HCT116 (cell line): ENCODE data around the gene RANBP17. TPM values are rescaled to one million over a fixed set of nuclear protein-coding genes. Genes with fewer than 3 reads are reported as not detected.

Source experiments
- ATAC-seq: fragments of 200-7000 bp; cut with Tn5 transposase; 2 replicates; pipeline ENCODE4 v1.9.1; 2020; ENCODE audit warnings: mild to moderate bottlenecking, moderate library complexity
- BruUV-seq: library from RNA; stranded (reverse); fragments of 400-500 nt; replicated peaks from 2 replicates; lab custom pipeline; 2021; lab: Mats Ljungman, UMichigan
- CTCF ChIA-PET: fragments of 300-600 bp; sonication (Branson Sonifier 250); formaldehyde crosslinking; loops from one replicate; lab custom pipeline; 2021; ENCODE audit warnings: antibody characterized with exemption; lab: Charles Lee
- POLR2A ChIA-PET: fragments of 300-600, 350-600 bp; sonication (Branson Sonifier 250); formaldehyde crosslinking; loops from one replicate; lab custom pipeline; 2021; ENCODE audit warnings: antibody characterized with exemption; lab: Charles Lee
- RAD21 ChIA-PET, 2 experiments: fragments of 300-600 bp; sonication (Branson Sonifier 250); formaldehyde crosslinking; loops; one replicate each; lab custom pipeline; 2023; ENCODE audit warnings: low total read pairs in 2 of 2; ENCODE audit not compliant: uncharacterized antibody in 2 of 2, unreplicated experiment in 2 of 2, low non-redundant PET in 1 of 2; lab: Charles Lee
- DNase-seq: peaks from one replicate; pipeline ENCODE4 v3.0.0-alpha.2; 2010; ENCODE audit warnings: low read depth, low spot score
- H2AFZ ChIP-seq: fragments of 200-600 bp; shearing (Covaris generic), sonication (generic); 2 replicates; pipeline ENCODE4 v1.6.1; 2017; ENCODE audit warnings: low read depth, mixed run types, mixed read lengths, antibody characterized with exemption, low read length; ENCODE audit not compliant: poor library complexity, severe bottlenecking
- H3K27ac ChIP-seq: 2 replicates; pipeline ENCODE4 v1.5.1; 2012; ENCODE audit warnings: low read depth, low read length
- H3K27me3 ChIP-seq: fragments of 200-600 bp; sonication (generic); 2 replicates; pipeline ENCODE4 v1.6.1; 2016; ENCODE audit warnings: mixed run types, low read length, mixed read lengths; ENCODE audit not compliant: insufficient read depth
- H3K36me3 ChIP-seq, 2 experiments: fragments of 200-500 bp in 1 of 2; fragments of 200-600 bp in 1 of 2; sonication (Bioruptor generic) in 1 of 2; sonication (generic) in 1 of 2; 2 replicates each; pipeline versions ENCODE4 v1.5.1 to v1.6.1; 2014 to 2016; ENCODE audit warnings: low read length in 2 of 2, inconsistent platforms in 1 of 2, mixed read lengths in 1 of 2, mixed run types in 1 of 2; ENCODE audit not compliant: insufficient read depth in 2 of 2, control insufficient read depth in 1 of 2
- H3K4me1 ChIP-seq, 2 experiments: fragments of 200-600 bp in 1 of 2; sonication (generic) in 1 of 2; 2 replicates each; pipeline versions ENCODE4 v1.5.1 to v1.6.1; 2012 to 2017; ENCODE audit warnings: low read length in 2 of 2, inconsistent platforms in 1 of 2, mild to moderate bottlenecking in 1 of 2, mixed read lengths in 1 of 2, mixed run types in 1 of 2, moderate library complexity in 1 of 2; ENCODE audit not compliant: insufficient read depth in 2 of 2, control insufficient read depth in 1 of 2
- H3K4me2 ChIP-seq: fragments of 200-600 bp; sonication (generic); 2 replicates; pipeline ENCODE4 v1.6.1; 2017; ENCODE audit warnings: mixed run types, low read length, mixed read lengths
- H3K4me3 ChIP-seq, 2 experiments: fragments of 200-600 bp in 1 of 2; sonication (generic) in 1 of 2; replicated peaks in 1 of 2; 2 replicates each; pipeline ENCODE4 v1.5.1; 2011 to 2016; ENCODE audit warnings: low read length in 2 of 2, control low read depth in 1 of 2, low read depth in 1 of 2, mild to moderate bottlenecking in 1 of 2, mixed read lengths in 1 of 2, mixed run types in 1 of 2
- H3K79me2 ChIP-seq: fragments of 200-600 bp; sonication (generic); 2 replicates; pipeline ENCODE4 v1.6.1; 2017; ENCODE audit warnings: mild to moderate bottlenecking, mixed run types, low read length, moderate library complexity, mixed read lengths; ENCODE audit not compliant: insufficient read depth
- H3K9ac ChIP-seq: fragments of 200-600 bp; sonication (generic); 2 replicates; pipeline ENCODE4 v1.6.1; 2016; ENCODE audit warnings: low read length, mixed read lengths
- H3K9me2 ChIP-seq: fragments of 200-600 bp; sonication (generic), shearing (Covaris generic); 2 replicates; pipeline ENCODE4 v1.6.1; 2017; ENCODE audit warnings: mixed run types, mild to moderate bottlenecking, moderate library complexity; ENCODE audit not compliant: insufficient read depth
- H3K9me3 ChIP-seq, 2 experiments: fragments of 200-500 bp in 1 of 2; fragments of 200-600 bp in 1 of 2; sonication (Bioruptor generic) in 1 of 2; sonication (generic) in 1 of 2; 2 replicates each; pipeline ENCODE4 v1.6.1; 2014 to 2017; ENCODE audit warnings: low read length in 2 of 2, mixed read lengths in 2 of 2, inconsistent platforms in 1 of 2, low read depth in 1 of 2, mild to moderate bottlenecking in 1 of 2, mixed run types in 1 of 2, moderate library complexity in 1 of 2; ENCODE audit not compliant: control insufficient read depth in 1 of 2, insufficient read depth in 1 of 2
- H4K20me1 ChIP-seq: fragments of 200-600 bp; sonication (generic), shearing (Covaris generic); 2 replicates; pipeline ENCODE4 v1.6.1; 2017; ENCODE audit warnings: mixed run types, mild to moderate bottlenecking, moderate library complexity; ENCODE audit not compliant: insufficient read depth
- CTCF ChIP-seq, 3 experiments: fragments of 200-600 bp in 1 of 3; sonication (generic) in 1 of 3; IDR thresholded peaks in 2 of 3; conservative IDR thresholded peaks in 1 of 3; 2 replicates each; pipeline ENCODE4 v1.5.1; 2012 to 2017; ENCODE audit warnings: low read depth in 2 of 3, low read length in 2 of 3, antibody characterized with exemption in 1 of 3, borderline replicate concordance in 1 of 3, control low read depth in 1 of 3, mild to moderate bottlenecking in 1 of 3, mixed read lengths in 1 of 3, mixed run types in 1 of 3, moderate library complexity in 1 of 3; ENCODE audit not compliant: insufficient read depth in 1 of 3
- EGR1 ChIP-seq: IDR thresholded peaks from 2 replicates; pipeline ENCODE4 v1.6.1; 2012; ENCODE audit warnings: low read depth
- EZH2 ChIP-seq: fragments of 200-600 bp; sonication (generic); IDR thresholded peaks from 2 replicates; pipeline ENCODE4 v1.6.1; 2017; ENCODE audit warnings: antibody characterized with exemption, mixed run types
- FOSL1 ChIP-seq: IDR thresholded peaks from 2 replicates; pipeline ENCODE4 v1.6.1; 2012; ENCODE audit warnings: low read depth
- JUND ChIP-seq: IDR thresholded peaks from 2 replicates; pipeline ENCODE4 v1.6.1; 2012
- RAD21 ChIP-seq: IDR thresholded peaks from 2 replicates; pipeline ENCODE4 v1.6.1; 2012; ENCODE audit warnings: low read depth, mild to moderate bottlenecking
- SIN3A ChIP-seq: IDR thresholded peaks from 2 replicates; pipeline ENCODE4 v1.6.1; 2012; ENCODE audit warnings: low read depth
- SP1 ChIP-seq: IDR thresholded peaks from 2 replicates; pipeline ENCODE4 v1.6.1; 2012; ENCODE audit warnings: low read depth
- SRF ChIP-seq: IDR thresholded peaks from 2 replicates; pipeline ENCODE4 v1.6.1; 2012; ENCODE audit warnings: low read depth
- TCF7L2 ChIP-seq: IDR thresholded peaks from 2 replicates; pipeline ENCODE4 v1.7.0; 2011; ENCODE audit warnings: borderline replicate concordance, inconsistent platforms; ENCODE audit not compliant: insufficient read depth, insufficient read length; ENCODE audit errors: extremely low read depth
- YY1 ChIP-seq: IDR thresholded peaks from 2 replicates; pipeline ENCODE4 v1.6.1; 2011; ENCODE audit warnings: low read length, low read depth, moderate library complexity, mild to moderate bottlenecking; ENCODE audit not compliant: insufficient replicate concordance; ENCODE audit errors: extremely low read depth
- ZFX ChIP-seq: fragments of 450-650 bp; IDR thresholded peaks from 2 replicates; pipeline ENCODE4 v1.6.1; 2017
- ZNF274 ChIP-seq: fragments of 200-500 bp; sonication (Bioruptor generic); IDR thresholded peaks from 2 replicates; pipeline ENCODE4 v1.6.1; 2014; ENCODE audit warnings: mild to moderate bottlenecking, low read depth, low read length, inconsistent platforms
- intact Hi-C: fragments of 100-400 bp; cut with micrococcal nuclease; formaldehyde crosslinking; loops from 2 replicates; pipeline ENCODE4 v1.10.0; 2022
- total RNA-seq: library from RNA; stranded (reverse); gene quantifications from one replicate; pipeline ENCODE4 v1.2.1, GENCODE V29; 2021; ENCODE audit not compliant: unreplicated experiment
- TF ChIP-seq, protein P1 (sequence below): IDR thresholded peaks from 2 replicates; pipeline ENCODE4 v1.6.1; 2012
- TF ChIP-seq, protein P2 (sequence below): IDR thresholded peaks from 2 replicates; pipeline ENCODE4 v1.6.1; 2011; ENCODE audit warnings: mild to moderate bottlenecking, low read length, moderate library complexity; ENCODE audit not compliant: insufficient replicate concordance; ENCODE audit errors: extremely low read depth
- TF ChIP-seq, protein P3 (sequence below): IDR thresholded peaks from 2 replicates; pipeline ENCODE4 v1.6.1; 2012; ENCODE audit warnings: low read depth

Gene RANBP17
- total RNA-seq, 1 experiment from 2014 or later = 18.2 TPM

DNA sequence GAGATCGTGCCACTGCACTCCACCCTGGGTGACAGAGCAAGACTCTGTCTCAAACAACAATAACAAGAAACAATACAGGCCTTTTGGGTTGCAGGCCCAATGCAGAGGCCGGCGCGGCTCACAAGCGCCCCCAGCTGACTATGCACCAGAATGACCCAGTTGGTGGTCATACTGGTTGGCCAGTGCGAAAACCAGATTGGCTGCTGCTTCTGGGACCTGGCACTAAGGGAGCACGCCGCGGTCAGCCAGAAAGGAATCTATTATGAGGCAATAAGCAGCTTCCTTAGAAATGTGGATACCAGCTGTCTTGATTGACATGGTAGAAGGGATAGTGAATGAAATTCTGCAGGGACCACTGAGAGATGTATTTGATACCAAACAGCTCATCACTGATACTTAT, 35.0 kb downstream of the RANBP17 start:
- TF ChIP-seq JUND = no peak
- peak; percentile 30; the same call in 1 of the 2 replicates for TF ChIP-seq RAD21
- no peak for TF ChIP-seq YY1
- no peak for TF ChIP-seq SP1
- no peak for TF ChIP-seq TCF7L2
- TF ChIP-seq, protein P1, sequence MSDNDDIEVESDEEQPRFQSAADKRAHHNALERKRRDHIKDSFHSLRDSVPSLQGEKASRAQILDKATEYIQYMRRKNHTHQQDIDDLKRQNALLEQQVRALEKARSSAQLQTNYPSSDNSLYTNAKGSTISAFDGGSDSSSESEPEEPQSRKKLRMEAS = no peak
- no peak for TF ChIP-seq ZFX
- TF ChIP-seq, protein P2, sequence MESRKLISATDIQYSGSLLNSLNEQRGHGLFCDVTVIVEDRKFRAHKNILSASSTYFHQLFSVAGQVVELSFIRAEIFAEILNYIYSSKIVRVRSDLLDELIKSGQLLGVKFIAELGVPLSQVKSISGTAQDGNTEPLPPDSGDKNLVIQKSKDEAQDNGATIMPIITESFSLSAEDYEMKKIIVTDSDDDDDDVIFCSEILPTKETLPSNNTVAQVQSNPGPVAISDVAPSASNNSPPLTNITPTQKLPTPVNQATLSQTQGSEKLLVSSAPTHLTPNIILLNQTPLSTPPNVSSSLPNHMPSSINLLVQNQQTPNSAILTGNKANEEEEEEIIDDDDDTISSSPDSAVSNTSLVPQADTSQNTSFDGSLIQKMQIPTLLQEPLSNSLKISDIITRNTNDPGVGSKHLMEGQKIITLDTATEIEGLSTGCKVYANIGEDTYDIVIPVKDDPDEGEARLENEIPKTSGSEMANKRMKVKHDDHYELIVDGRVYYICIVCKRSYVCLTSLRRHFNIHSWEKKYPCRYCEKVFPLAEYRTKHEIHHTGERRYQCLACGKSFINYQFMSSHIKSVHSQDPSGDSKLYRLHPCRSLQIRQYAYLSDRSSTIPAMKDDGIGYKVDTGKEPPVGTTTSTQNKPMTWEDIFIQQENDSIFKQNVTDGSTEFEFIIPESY = no peak
- no peak for TF ChIP-seq SRF
- TF ChIP-seq CTCF (IDR thresholded peaks at IDR 0.05 in 2 of 3, conservative IDR thresholded peaks at IDR 0.05 in 1 of 3; ENCODE audit: borderline replicate concordance in 1 of 3, insufficient read depth in 1 of 3, low read depth in 2 of 3, low read length in 2 of 3) = peak in 2 of 3 experiments; percentile 46 to 53; a peak in 4 of 6 replicates
- TF ChIP-seq FOSL1 = no peak
- TF ChIP-seq, protein P3, sequence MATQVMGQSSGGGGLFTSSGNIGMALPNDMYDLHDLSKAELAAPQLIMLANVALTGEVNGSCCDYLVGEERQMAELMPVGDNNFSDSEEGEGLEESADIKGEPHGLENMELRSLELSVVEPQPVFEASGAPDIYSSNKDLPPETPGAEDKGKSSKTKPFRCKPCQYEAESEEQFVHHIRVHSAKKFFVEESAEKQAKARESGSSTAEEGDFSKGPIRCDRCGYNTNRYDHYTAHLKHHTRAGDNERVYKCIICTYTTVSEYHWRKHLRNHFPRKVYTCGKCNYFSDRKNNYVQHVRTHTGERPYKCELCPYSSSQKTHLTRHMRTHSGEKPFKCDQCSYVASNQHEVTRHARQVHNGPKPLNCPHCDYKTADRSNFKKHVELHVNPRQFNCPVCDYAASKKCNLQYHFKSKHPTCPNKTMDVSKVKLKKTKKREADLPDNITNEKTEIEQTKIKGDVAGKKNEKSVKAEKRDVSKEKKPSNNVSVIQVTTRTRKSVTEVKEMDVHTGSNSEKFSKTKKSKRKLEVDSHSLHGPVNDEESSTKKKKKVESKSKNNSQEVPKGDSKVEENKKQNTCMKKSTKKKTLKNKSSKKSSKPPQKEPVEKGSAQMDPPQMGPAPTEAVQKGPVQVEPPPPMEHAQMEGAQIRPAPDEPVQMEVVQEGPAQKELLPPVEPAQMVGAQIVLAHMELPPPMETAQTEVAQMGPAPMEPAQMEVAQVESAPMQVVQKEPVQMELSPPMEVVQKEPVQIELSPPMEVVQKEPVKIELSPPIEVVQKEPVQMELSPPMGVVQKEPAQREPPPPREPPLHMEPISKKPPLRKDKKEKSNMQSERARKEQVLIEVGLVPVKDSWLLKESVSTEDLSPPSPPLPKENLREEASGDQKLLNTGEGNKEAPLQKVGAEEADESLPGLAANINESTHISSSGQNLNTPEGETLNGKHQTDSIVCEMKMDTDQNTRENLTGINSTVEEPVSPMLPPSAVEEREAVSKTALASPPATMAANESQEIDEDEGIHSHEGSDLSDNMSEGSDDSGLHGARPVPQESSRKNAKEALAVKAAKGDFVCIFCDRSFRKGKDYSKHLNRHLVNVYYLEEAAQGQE = no peak
- no peak for TF ChIP-seq EGR1
- no peak for TF ChIP-seq SIN3A
- no peak for TF ChIP-seq EZH2
- TF ChIP-seq ZNF274 = no peak
- TF ChIP-seq, all 23 proteins: peak for 2
- ChIA-PET RAD21 (interaction anchor here in 1 of 2 experiments (0.7 kb wide), 1 partner anchor 105 kb away, joined by 4 read pairs; no protein-coding TSS in a partner anchor), POLR2A (no interaction called here), CTCF (no interaction called here)
- H4K20me1 ChIP-seq = peaks cover 5% of the 10 kb centered on the region; the same call in 1 of the 2 replicates
- H3K79me2 ChIP-seq = no peaks in the 10 kb centered on the region
- no peaks in the 10 kb centered on the region for H3K27me3 ChIP-seq
- peak; percentile 75 for ATAC-seq
- intact Hi-C loops = loop anchor here (10.0 kb wide), 1 partner anchor 152 kb away; no protein-coding TSS in a partner anchor
- no peaks in the 10 kb centered on the region for H3K4me1 ChIP-seq
- DNase-seq = no peak
- H3K9me2 ChIP-seq = no peaks in the 10 kb centered on the region
- no peaks in the 10 kb centered on the region for H3K36me3 ChIP-seq
- H2AFZ ChIP-seq = no peak overlapping the region
- no peak overlapping the region for H3K9ac ChIP-seq
- no TSS peak for BruUV-seq
- H3K4me2 ChIP-seq = no peak overlapping the region
- no peaks in the 10 kb centered on the region for H3K9me3 ChIP-seq
- no peak overlapping the region for H3K4me3 ChIP-seq
- no peak overlapping the region for H3K27ac ChIP-seq
